Skeletal muscle satellite cell (primary cell): Measurements from ENCODE around the gene IGLL5.
"Not testable (repeated sequence)": the region's sequence is repeated elsewhere in the genome, so short reads cannot be mapped to it uniquely, and the experiment has no call there.

ENCODE experiments used
- H3K27me3 ChIP-seq: 2 replicates; pipeline ENCODE4 v1.7.0; 2013; ENCODE audit warnings: low read length; ENCODE audit not compliant: control insufficient read depth, insufficient read depth
- H3K36me3 ChIP-seq: 2 replicates; pipeline ENCODE4 v1.7.0; 2013; ENCODE audit warnings: mild to moderate bottlenecking, control low read depth, low read length; ENCODE audit not compliant: insufficient read depth
- H3K4me1 ChIP-seq: 2 replicates; pipeline ENCODE4 v1.7.0; 2013; ENCODE audit warnings: low read length; ENCODE audit not compliant: control insufficient read depth, insufficient read depth
- H3K4me2 ChIP-seq: 2 replicates; pipeline ENCODE4 v1.7.0; 2013; ENCODE audit warnings: mild to moderate bottlenecking, low read length
- H3K4me3 ChIP-seq: 2 replicates; pipeline ENCODE4 v1.7.0; 2013; ENCODE audit warnings: low read length
- H3K9ac ChIP-seq: 2 replicates; pipeline ENCODE4 v1.7.0; 2013; ENCODE audit warnings: mild to moderate bottlenecking, low read depth, low read length, moderate library complexity
- H3K9me3 ChIP-seq: replicated peaks from 2 replicates; pipeline ENCODE4 v1.7.0; 2013; ENCODE audit warnings: mild to moderate bottlenecking, control low read depth, low read length

Gene IGLL5

DNA sequence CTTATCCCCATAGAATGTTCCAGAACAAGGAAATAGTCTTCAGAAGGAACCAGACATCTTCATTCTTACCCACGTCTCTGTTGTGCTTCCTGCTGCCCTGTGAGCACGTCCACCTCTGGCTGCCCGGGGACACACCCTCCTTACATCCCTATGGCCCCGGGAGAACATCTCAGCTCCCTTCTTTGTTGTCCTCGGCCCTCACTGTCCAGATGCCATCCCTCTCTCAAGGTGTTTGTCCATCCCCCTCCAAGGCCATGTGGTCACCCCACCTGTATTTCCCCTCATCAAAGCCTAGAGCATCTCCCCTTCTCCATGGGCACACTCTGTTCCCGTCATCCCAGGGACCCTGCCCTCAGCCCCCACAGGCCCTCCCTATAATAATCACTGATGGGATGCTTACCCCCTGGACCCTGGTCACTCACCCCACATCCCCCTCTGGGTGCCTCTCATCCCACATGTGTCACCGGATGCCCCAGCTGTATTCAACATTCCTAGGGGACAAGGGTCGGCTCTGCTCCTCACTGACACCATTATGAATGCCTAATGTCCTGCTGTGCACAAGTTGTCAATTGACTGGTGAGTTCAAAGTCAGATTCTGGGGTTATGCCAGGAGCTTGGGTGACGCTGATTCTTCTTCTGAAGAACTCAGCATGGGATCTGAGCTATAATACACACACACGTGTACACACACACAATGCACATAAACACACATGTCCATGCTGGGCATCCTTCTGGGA, 28.8 kb downstream of the IGLL5 start:
- H3K4me3 ChIP-seq = no peak overlapping the region
- H3K4me2 ChIP-seq = no peak overlapping the region
- no peaks in the 10 kb centered on the region for H3K4me1 ChIP-seq
- H3K36me3 ChIP-seq = no peaks in the 10 kb centered on the region
- H3K9ac ChIP-seq = no peak overlapping the region
- no peaks in the 10 kb centered on the region for H3K9me3 ChIP-seq
- peaks cover 5% of the 10 kb centered on the region for H3K27me3 ChIP-seq

DNA sequence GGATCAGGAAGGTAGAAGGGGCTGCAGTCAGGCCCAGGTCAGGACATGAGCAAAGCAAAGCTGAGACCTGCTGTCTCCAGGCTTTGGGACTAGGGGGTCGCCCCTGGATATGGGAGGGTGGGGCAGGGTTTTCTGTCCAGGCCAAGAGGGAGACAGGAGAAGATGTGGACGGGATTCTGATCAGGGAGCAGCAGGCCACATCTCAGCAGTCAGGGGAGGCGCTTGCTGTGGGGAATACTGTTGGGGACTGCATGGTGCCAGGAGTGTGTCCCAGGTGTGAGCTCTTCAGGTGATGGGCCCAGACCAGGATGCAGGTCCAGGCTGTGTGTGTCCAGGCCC, 29.3 kb downstream of the IGLL5 start:
- Histone ChIP-seq H3K9me3 (no peaks in the 10 kb centered on the region), H3K9ac (no peak overlapping the region), H3K4me2 (no peak overlapping the region), H3K36me3 (no peaks in the 10 kb centered on the region), H3K4me1 (no peaks in the 10 kb centered on the region), H3K27me3 (peaks cover 2% of the 10 kb centered on the region), H3K4me3 (no peak overlapping the region)

DNA sequence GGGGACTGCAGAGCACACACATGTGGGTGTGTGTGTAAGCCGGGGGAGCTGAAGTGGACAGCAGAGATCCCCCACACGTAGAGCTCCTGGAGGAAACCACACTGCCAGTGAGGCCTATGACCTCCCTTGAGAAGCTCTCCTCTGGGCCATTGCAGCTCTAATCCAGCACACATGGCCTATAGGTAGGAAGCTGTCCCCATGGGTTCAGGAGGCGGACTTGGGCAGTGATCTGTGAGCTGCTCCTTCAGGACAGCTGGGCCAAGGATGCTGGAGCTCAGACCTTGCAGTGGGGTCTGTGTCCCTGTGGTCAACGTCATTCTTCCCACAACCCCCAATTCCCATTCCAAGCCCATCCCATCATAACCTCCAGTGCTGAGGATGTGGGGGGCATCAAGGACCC, 29.8 kb downstream of the IGLL5 start:
- no peaks in the 10 kb centered on the region for H3K9me3 ChIP-seq
- H3K36me3 ChIP-seq = no peaks in the 10 kb centered on the region
- H3K4me3 ChIP-seq = no peak overlapping the region
- H3K4me1 ChIP-seq = no peaks in the 10 kb centered on the region
- H3K27me3 ChIP-seq = peaks cover 2% of the 10 kb centered on the region
- H3K9ac ChIP-seq = no peak overlapping the region
- no peak overlapping the region for H3K4me2 ChIP-seq

DNA sequence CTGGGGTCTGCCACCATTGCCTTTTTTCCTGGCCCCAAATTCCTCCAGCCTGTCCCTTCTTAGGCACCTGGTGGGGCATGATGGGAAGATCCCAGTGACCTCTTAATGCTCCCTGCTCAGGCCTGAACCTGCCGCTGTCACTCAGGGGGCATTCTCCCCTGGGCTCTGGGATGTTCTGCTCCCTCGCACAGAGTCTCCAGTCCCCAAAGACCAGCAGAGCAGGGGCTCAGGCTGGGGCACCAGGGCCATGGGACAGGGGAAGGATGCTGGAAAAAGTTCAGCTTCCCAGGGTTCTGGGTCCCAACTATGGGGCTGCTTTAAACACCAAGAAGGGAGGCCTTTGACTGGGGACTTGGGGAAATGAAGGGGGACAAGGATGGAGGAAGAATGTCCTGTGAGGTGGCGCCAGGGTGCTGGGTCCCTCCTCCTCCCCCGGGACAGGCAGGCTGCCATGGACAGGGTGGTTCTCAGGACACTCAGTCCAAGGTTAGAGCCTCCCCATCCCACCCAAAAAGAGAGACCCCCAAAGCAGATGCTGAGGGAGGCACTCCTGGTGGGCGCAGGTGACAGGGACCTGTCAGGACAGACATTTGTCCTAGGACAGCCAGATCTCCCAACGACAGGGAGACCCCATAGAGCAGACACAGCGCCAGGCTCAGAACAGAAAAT, 30.8 kb downstream of the IGLL5 start:
- H3K36me3 ChIP-seq = no peaks in the 10 kb centered on the region
- no peak overlapping the region for H3K9ac ChIP-seq
- H3K9me3 ChIP-seq = no peaks in the 10 kb centered on the region
- H3K4me2 ChIP-seq = no peak overlapping the region
- H3K4me1 ChIP-seq = no peaks in the 10 kb centered on the region
- H3K4me3 ChIP-seq = no peak overlapping the region
- peaks cover 2% of the 10 kb centered on the region for H3K27me3 ChIP-seq

DNA sequence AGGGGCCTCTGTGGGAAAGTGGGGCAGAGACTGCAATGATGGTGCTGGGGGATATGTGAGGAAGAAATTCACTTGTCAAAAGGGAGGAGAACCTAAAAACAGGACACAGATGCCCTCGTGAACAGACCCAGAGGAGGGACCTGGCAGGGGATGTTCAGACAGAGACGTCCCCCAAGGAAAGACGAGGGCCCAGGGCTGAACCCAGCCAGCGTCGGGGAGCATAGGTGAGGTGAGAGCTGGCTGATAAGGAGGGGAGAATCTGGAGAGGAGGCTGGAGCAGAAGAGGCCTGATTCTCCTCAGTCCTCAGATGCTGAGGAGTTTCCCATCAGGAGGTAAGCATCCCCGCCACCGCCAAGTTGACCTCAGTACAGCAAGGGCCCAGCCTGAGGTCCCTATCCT, 31.4 kb downstream of the IGLL5 start:
- Histone ChIP-seq H3K4me2 (no peak overlapping the region), H3K27me3 (no peaks in the 10 kb centered on the region), H3K4me1 (no peaks in the 10 kb centered on the region), H3K4me3 (no peak overlapping the region), H3K9ac (no peak overlapping the region), H3K36me3 (no peaks in the 10 kb centered on the region), H3K9me3 (no peaks in the 10 kb centered on the region)

DNA sequence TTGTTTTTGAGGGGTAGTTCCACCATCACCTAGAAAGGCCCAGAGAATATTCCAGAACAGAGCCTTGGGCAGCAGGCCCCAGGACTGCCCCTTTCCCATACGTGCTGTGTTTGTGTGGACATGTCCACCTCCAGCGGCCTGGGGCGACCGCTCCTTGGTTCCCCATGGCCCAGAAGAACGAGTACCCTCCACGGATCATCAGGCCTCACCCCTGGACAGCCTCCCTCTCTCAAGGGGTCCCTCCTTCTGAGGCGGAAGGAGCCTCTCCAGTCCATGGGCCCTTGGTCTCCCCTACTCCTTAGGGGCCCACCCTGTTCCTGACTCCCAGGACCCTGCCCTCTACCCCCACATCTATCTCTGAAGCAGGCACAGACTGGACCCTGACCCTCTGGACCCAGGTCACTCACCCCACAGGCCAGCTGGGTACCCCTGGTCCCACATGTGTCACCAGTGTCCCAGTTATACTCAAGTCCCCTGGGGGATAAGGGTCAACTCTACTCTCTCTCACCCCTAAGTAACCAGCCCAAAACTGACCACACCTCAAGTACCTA, 32.6 kb downstream of the IGLL5 start:
- H3K4me2 ChIP-seq = no peak overlapping the region
- H3K4me3 ChIP-seq = no peak overlapping the region
- no peaks in the 10 kb centered on the region for H3K9me3 ChIP-seq
- no peaks in the 10 kb centered on the region for H3K36me3 ChIP-seq
- peaks cover 2% of the 10 kb centered on the region for H3K27me3 ChIP-seq
- H3K4me1 ChIP-seq = no peaks in the 10 kb centered on the region
- H3K9ac ChIP-seq = no peak overlapping the region

DNA sequence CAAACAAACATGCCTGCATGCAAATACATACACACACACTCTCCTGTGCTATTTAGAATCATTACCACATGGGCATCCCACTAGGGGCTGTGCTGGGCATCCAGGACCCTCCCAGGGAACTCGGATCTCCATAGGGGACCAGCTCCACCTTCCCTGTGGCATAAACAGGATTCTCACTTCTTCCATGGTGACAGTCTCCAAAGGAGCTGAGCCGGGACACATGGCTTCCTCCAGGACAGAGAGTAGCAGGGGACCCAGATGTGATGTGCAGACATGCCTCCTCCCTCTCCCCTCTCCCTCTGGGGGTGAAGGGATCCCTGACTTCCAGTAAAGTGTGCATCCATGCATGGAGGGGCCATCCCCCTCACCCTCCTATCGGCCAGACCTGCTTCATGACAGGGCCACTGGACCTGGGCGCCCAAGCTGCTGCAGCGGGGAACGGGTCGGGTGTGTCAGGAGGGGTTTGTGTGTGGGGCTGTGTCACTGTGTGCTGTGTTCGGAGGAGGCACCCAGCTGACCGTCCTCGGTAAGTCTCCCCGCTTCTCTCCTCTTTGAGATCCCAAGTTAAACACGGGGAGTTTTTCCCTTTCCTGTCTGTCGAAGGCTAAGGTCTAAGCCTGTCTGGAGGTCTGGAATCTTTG, 33.4 kb downstream of the IGLL5 start:
- peaks cover 5% of the 10 kb centered on the region for H3K27me3 ChIP-seq

DNA sequence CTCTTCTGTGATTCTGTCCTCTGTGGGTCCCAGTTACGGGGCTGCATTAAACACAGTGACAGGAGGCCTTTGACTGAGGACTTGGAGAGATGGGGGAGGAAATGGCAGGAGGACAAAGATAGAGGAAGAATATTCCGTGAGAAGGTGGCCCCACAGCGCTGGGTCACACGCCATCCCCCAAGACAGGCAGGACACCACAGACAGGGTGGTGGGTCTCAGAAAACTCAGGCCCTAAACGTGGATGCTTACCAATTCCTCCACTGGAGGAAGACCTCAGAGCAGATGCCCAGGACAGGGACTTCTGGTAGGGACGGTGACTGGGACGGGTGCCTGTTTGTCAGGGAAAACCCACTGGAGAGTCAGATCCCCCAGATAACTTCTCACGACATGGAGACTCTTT, 34.0 kb downstream of the IGLL5 start:
- Histone ChIP-seq H3K4me3 (no peak overlapping the region), H3K4me2 (no peak overlapping the region), H3K4me1 (no peaks in the 10 kb centered on the region), H3K27me3 (peaks cover 5% of the 10 kb centered on the region), H3K36me3 (no peaks in the 10 kb centered on the region), H3K9ac (no peak overlapping the region), H3K9me3 (no peaks in the 10 kb centered on the region)

More for the DNA sequence above, 33.4 kb downstream of the IGLL5 start:
- Histone ChIP-seq H3K9ac (no peak overlapping the region), H3K4me1 (no peaks in the 10 kb centered on the region), H3K4me3 (no peak overlapping the region), H3K9me3 (no peaks in the 10 kb centered on the region), H3K4me2 (no peak overlapping the region), H3K36me3 (no peaks in the 10 kb centered on the region)

DNA sequence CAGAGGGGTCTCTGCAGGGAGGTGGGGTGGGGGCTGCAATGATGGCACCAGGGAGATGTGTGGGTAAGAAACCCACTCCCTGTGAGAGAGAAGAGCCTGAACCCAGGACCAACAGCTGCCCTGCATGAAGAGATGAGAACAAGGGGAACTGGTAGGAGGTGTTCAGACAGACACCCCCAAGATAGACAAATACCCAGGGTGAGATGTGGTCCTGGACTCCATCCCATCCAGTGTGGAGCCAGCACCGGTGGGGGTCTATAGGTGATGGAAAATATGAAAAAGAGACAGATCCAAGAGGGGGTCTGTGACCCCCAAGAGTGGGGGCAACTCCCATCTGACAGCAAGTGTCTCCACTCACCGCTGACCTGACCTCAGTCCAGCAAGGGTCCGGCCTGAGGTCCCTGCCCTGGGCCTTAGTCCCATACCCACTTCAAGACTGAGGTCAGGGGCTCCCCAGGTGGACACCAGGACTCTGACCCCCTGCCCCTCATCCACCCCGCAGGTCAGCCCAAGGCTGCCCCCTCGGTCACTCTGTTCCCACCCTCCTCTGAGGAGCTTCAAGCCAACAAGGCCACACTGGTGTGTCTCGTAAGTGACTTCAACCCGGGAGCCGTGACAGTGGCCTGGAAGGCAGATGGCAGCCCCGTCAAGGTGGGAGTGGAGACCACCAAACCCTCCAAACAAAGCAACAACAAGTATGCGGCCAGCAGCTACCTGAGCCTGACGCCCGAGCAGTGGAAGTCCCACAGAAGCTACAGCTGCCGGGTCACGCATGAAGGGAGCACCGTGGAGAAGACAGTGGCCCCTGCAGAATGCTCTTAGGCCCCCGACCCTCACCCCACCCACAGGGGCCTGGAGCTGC, 34.7 kb downstream of the IGLL5 start:
- not testable (repeated sequence) for H3K4me2 ChIP-seq, H3K4me3 ChIP-seq, H3K9ac ChIP-seq, H3K27me3 ChIP-seq, H3K9me3 ChIP-seq, H3K36me3 ChIP-seq, H3K4me1 ChIP-seq

DNA sequence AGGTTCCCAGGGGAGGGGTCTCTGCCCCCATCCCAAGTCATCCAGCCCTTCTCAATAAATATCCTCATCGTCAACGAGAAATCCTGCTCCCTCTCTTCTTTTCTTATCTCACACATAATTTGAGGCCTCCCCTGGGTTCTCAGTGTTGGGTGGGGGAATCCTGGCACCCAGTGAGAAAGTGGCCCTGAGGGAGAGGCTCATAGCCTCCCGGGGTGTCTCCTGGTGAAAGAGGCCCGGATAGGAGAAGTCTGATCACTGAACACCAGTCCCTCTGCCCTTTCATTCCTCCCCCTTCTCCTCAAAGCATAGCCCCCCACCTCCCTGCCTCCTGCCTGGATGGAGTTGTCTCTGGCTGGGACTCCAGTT, 35.3 kb downstream of the IGLL5 start:
- no peak overlapping the region for H3K9ac ChIP-seq
- H3K4me2 ChIP-seq = no peak overlapping the region
- H3K9me3 ChIP-seq = no peaks in the 10 kb centered on the region
- H3K4me3 ChIP-seq = no peak overlapping the region
- peaks cover 5% of the 10 kb centered on the region for H3K27me3 ChIP-seq
- H3K36me3 ChIP-seq = no peaks in the 10 kb centered on the region
- H3K4me1 ChIP-seq = no peaks in the 10 kb centered on the region

DNA sequence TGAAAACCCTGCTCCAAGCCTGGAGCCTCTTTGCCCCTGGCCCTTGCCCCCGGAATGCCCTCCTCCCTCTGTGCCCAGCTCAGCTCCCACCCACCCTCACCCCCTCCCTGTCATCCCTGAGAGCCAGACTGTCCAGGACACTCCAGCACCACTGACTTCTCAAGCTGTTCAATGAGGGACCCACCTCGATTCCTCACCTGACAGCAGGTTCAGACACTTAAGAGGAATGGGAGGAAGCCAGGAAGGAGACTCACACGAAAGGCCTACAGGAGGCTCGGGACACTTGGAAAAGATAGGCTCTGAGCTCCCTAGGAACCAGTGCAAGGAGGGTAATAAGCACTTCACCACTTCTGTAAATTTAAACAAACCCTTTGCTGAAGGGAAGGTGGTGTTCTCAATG, 35.8 kb downstream of the IGLL5 start:
- Histone ChIP-seq H3K36me3 (no peaks in the 10 kb centered on the region), H3K27me3 (peaks cover 5% of the 10 kb centered on the region)

More for the DNA sequence above, 35.8 kb downstream of the IGLL5 start:
- peaks cover under 1% of the 10 kb centered on the region for H3K4me1 ChIP-seq
- no peak overlapping the region for H3K4me3 ChIP-seq
- H3K9me3 ChIP-seq = no peaks in the 10 kb centered on the region
- H3K9ac ChIP-seq = no peak overlapping the region
- no peak overlapping the region for H3K4me2 ChIP-seq
